GM12891 (cell line): ENCODE measurements around the gene RPS6KA3.
"Not testable (repeated sequence)": the region's sequence is repeated elsewhere in the genome, so short reads cannot be mapped to it uniquely, and the experiment has no call there.

ENCODE experiments used
- DNase-seq: peaks from one replicate; pipeline ENCODE4 v3.0.0; 2011; ENCODE audit warnings: low spot score; ENCODE audit not compliant: insufficient read length
- FAIRE-seq: peaks from 2 replicates; lab custom pipeline; 2011; peaks lifted over from hg19 to GRCh38; lab: Jason Lieb, UNC
- PAX5 ChIP-seq: IDR thresholded peaks from 2 replicates; pipeline ENCODE4 v1.6.1; 2011; ENCODE audit warnings: low read length, moderate library complexity, mild to moderate bottlenecking; ENCODE audit not compliant: insufficient read depth, severe bottlenecking
- POLR2A ChIP-seq: IDR thresholded peaks from 2 replicates; pipeline ENCODE4 v1.6.1; 2011; ENCODE audit warnings: low read depth, low read length, control low read depth
- POLR2AphosphoS5 ChIP-seq: IDR thresholded peaks from 2 replicates; pipeline ENCODE4 v1.6.1; 2011; ENCODE audit warnings: low read depth, low read length, control low read depth
- POU2F2 ChIP-seq: IDR thresholded peaks from 2 replicates; pipeline ENCODE4 v1.6.1; 2011; ENCODE audit warnings: low read depth, mild to moderate bottlenecking, control low read depth, low read length, moderate library complexity
- SPI1 ChIP-seq: IDR thresholded peaks from 2 replicates; pipeline ENCODE4 v1.6.1; 2011; ENCODE audit warnings: low read depth, low read length, control low read depth
- TAF1 ChIP-seq: IDR thresholded peaks from 2 replicates; pipeline ENCODE4 v1.6.1; 2011; ENCODE audit warnings: low read depth, low read length, control low read depth

The RPS6KA3 gene

GRCh38 chrX:20205927-20206708, 60.6 kb downstream of the RPS6KA3 start:
- FAIRE-seq = peak; percentile 83
- TF ChIP-seq POU2F2 (no peak), POLR2A (no peak), TAF1 (no peak), SPI1 (no peak), POLR2AphosphoS5 (no peak), PAX5 (no peak)
- peak; percentile 4 for DNase-seq

- FAIRE-seq (no peak), DNase-seq (no peak)
- TF ChIP-seq PAX5 (no peak), POLR2A (no peak), TAF1 (no peak), POU2F2 (no peak), POLR2AphosphoS5 (no peak)
These were observed 62.4 kb downstream of the RPS6KA3 start for GRCh38 chrX:20204351-20204750.

GRCh38 chrX:20197641-20198210, 69.0 kb downstream of the RPS6KA3 start:
- no peak for TF ChIP-seq SPI1
- no peak for TF ChIP-seq TAF1
- TF ChIP-seq POLR2A = no peak
- no peak for TF ChIP-seq PAX5
- TF ChIP-seq POU2F2 = no peak
- no peak for TF ChIP-seq POLR2AphosphoS5
- FAIRE-seq (no peak), DNase-seq (no peak)

GRCh38 chrX:20189171-20189570, 77.5 kb downstream of the RPS6KA3 start:
- DNase-seq (no peak), FAIRE-seq (no peak)
- TF ChIP-seq POU2F2 (no peak), PAX5 (no peak), SPI1 (no peak), POLR2AphosphoS5 (no peak), POLR2A (no peak), TAF1 (no peak)

GRCh38 chrX:20181598-20182329, 84.9 kb downstream of the RPS6KA3 start:
- no peak for DNase-seq
- FAIRE-seq = peak; percentile 69
- TF ChIP-seq PAX5 (no peak), POU2F2 (no peak), SPI1 (peak; percentile 84), POLR2A (no peak), TAF1 (no peak)

- DNase-seq (no peak), FAIRE-seq (peak; percentile 71)
- TF ChIP-seq POU2F2 (no peak), PAX5 (no peak), SPI1 (no peak), POLR2A (no peak), TAF1 (no peak), POLR2AphosphoS5 (no peak)
These were observed 89.6 kb downstream of the RPS6KA3 start for GRCh38 chrX:20177093-20177492.

- DNase-seq = no peak
- FAIRE-seq = peak; percentile 74
- TF ChIP-seq TAF1 (no peak), SPI1 (no peak), POU2F2 (no peak), POLR2A (no peak), PAX5 (no peak), POLR2AphosphoS5 (no peak)
These were observed 92.9 kb downstream of the RPS6KA3 start for GRCh38 chrX:20173856-20174255.

GRCh38 chrX:20173313-20173712, 93.4 kb downstream of the RPS6KA3 start:
- DNase-seq (no peak), FAIRE-seq (peak; percentile 67)
- TF ChIP-seq TAF1 (no peak), POU2F2 (no peak), PAX5 (no peak), POLR2AphosphoS5 (no peak), SPI1 (no peak), POLR2A (no peak)

GRCh38 chrX:20171887-20172286, 94.8 kb downstream of the RPS6KA3 start:
- TF ChIP-seq POLR2AphosphoS5 = no peak
- TF ChIP-seq SPI1 = no peak
- no peak for TF ChIP-seq POLR2A
- no peak for TF ChIP-seq POU2F2
- no peak for TF ChIP-seq TAF1
- TF ChIP-seq PAX5 = no peak
- DNase-seq (no peak), FAIRE-seq (no peak)

- FAIRE-seq, DNase-seq: not testable (repeated sequence)
These were observed 104.2 kb downstream of the RPS6KA3 start for GRCh38 chrX:20162516-20162915.
